ENCODE measurements around the gene ZNF765.
"Not testable (repeated sequence)": the region's sequence is repeated elsewhere in the genome, so short reads cannot be mapped to it uniquely, and the experiment has no call there.

Gene ZNF765

GRCh38 chr19:53388904-53389303, 6.0 kb upstream of the ZNF765 start:
- H3K4me3 Mint-ChIP-seq: no peak overlapping the region
- H3K27me3 Mint-ChIP-seq (ENCODE audit: low read depth, poor library complexity): no peaks in the 10 kb centered on the region
- peaks cover 62% of the 10 kb centered on the region for H3K36me3 Mint-ChIP-seq (ENCODE audit: low read depth)
- no peak overlapping the region for H3K27ac Mint-ChIP-seq
- no peak for DNase-seq
- peaks cover 82% of the 10 kb centered on the region for H3K9me3 Mint-ChIP-seq
- TF ChIP-seq, protein P1, sequence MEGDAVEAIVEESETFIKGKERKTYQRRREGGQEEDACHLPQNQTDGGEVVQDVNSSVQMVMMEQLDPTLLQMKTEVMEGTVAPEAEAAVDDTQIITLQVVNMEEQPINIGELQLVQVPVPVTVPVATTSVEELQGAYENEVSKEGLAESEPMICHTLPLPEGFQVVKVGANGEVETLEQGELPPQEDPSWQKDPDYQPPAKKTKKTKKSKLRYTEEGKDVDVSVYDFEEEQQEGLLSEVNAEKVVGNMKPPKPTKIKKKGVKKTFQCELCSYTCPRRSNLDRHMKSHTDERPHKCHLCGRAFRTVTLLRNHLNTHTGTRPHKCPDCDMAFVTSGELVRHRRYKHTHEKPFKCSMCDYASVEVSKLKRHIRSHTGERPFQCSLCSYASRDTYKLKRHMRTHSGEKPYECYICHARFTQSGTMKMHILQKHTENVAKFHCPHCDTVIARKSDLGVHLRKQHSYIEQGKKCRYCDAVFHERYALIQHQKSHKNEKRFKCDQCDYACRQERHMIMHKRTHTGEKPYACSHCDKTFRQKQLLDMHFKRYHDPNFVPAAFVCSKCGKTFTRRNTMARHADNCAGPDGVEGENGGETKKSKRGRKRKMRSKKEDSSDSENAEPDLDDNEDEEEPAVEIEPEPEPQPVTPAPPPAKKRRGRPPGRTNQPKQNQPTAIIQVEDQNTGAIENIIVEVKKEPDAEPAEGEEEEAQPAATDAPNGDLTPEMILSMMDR (IDR thresholded peaks at IDR 0.05): no peak
- H3K4me1 Mint-ChIP-seq: peaks cover 15% of the 10 kb centered on the region

DNA sequence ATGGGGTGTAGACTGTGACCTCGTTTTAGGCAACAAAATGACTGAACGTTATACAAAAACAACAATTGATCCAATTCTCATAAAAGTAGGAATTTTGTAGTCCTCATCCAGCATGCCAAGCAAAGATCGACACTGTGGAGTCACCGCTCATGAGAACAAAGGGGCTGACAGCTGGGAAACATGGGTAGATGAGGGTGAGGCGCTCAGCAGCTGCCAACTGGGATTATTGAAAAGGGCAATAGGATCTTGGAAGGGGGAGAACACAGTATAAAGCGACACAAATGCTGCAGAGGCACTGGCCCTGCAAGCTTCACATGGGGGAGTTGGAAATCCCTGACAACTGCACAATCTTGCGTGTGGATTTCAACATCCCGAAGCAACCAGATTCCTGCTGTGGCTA, 5.4 kb upstream of the ZNF765 start:
- Mint-ChIP-seq H3K27ac (no peak overlapping the region), H3K4me1 (peaks cover 22% of the 10 kb centered on the region)

GRCh38 chr19:53389978-53390377, 5.0 kb upstream of the ZNF765 start:
- TF ChIP-seq, protein P1 (IDR thresholded peaks at IDR 0.05): no peak
- no peak overlapping the region for H3K27ac Mint-ChIP-seq
- H3K36me3 Mint-ChIP-seq (ENCODE audit: low read depth): peaks cover 52% of the 10 kb centered on the region
- H3K4me3 Mint-ChIP-seq: no peak overlapping the region
- peaks cover 25% of the 10 kb centered on the region for H3K4me1 Mint-ChIP-seq
- H3K9me3 Mint-ChIP-seq: peaks cover 72% of the 10 kb centered on the region
- no peak for DNase-seq
- no peaks in the 10 kb centered on the region for H3K27me3 Mint-ChIP-seq (ENCODE audit: low read depth, poor library complexity)

More for the DNA sequence above, 5.4 kb upstream of the ZNF765 start:
- Mint-ChIP-seq H3K27me3 (ENCODE audit: low read depth, poor library complexity) (no peaks in the 10 kb centered on the region), H3K4me3 (no peak overlapping the region), H3K36me3 (ENCODE audit: low read depth) (peaks cover 56% of the 10 kb centered on the region), H3K9me3 (peaks cover 76% of the 10 kb centered on the region)
- no peak for DNase-seq
- TF ChIP-seq, protein P1 (IDR thresholded peaks at IDR 0.05): no peak

DNA sequence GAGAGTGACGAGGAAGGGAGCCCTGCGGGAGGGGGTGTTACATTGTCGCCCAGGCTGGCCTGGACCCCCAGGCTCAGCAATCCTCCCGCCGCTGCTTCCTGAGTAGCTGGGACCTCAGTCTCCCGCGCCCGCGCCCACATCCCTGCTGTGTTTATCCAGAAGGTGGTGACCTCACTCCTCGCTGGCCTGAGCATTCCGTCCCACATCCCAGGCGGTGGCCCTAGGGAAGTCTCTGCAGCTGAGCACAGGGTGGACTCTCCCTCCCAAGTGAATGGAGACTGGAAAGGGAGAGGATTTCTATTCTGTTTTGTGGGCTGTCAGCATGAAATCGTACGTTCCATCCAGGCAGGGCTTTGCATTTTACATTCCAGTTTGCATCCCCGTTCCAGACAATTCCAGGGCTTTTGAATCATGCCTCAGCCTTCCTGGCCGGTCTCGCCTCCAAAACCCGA, 401 bp upstream of the ZNF765 start:
- H3K4me3 Mint-ChIP-seq: peak overlapping the region; percentile 88
- peaks cover 40% of the 10 kb centered on the region for H3K9me3 Mint-ChIP-seq
- peaks cover 32% of the 10 kb centered on the region for H3K36me3 Mint-ChIP-seq (ENCODE audit: low read depth)
- peak; percentile 60 for DNase-seq
- peak overlapping the region; percentile 98 for H3K27ac Mint-ChIP-seq
- H3K4me1 Mint-ChIP-seq: peaks cover 39% of the 10 kb centered on the region
- H3K27me3 Mint-ChIP-seq (ENCODE audit: low read depth, poor library complexity): no peaks in the 10 kb centered on the region
- TF ChIP-seq, protein P1 (IDR thresholded peaks at IDR 0.05): no peak

DNA sequence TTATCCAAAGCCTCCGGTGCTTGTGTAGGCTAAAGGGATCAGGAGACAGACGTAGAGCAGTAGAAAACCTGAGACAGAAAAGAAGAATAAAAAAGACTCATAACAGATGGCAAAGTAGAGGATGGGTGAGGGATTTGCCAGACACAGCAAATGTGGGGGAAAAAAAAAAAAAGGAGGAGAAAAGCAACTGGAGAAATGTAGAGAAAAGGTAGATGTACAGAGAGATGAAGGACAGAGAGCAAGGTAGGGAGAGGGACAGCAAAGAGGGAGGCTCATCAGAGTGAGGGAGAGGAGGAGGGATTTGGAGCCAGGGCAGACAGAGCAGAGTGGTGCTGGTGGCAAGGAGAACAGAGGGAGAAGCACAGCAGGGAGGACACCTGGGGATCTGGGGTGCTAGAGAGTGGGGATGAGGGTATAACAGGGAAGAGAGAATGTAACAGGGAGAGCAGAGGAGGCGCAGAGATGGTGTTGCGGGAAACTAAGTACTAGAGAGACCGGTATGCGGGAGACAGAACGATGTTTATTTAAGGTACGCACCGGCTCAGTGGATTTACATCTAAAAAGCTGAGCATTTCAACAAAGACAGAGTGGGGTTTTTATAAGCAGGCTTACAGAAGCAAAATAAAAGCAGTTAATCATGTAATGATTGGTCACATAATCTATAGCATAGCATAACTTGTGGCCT, 1.0 kb downstream of the ZNF765 start:
- H3K4me1 Mint-ChIP-seq: peaks cover 45% of the 10 kb centered on the region
- peak overlapping the region; percentile 88 for H3K4me3 Mint-ChIP-seq
- not testable (repeated sequence) for H3K27me3 Mint-ChIP-seq (ENCODE audit: low read depth, poor library complexity); DNase-seq
- peak overlapping the region; percentile 86 for H3K27ac Mint-ChIP-seq
- peaks cover 35% of the 10 kb centered on the region for H3K36me3 Mint-ChIP-seq (ENCODE audit: low read depth)
- peaks cover 38% of the 10 kb centered on the region for H3K9me3 Mint-ChIP-seq

- TF ChIP-seq, protein P1 (IDR thresholded peaks at IDR 0.05): no peak
- Mint-ChIP-seq H3K9me3 (peaks cover 37% of the 10 kb centered on the region), H3K4me1 (peaks cover 45% of the 10 kb centered on the region), H3K4me3 (peak overlapping the region; percentile 88), H3K27ac (no peak overlapping the region), H3K27me3 (ENCODE audit: low read depth, poor library complexity) (no peaks in the 10 kb centered on the region), H3K36me3 (ENCODE audit: low read depth) (peaks cover 38% of the 10 kb centered on the region)
- no peak for DNase-seq
Measured at GRCh38 chr19:53396525-53396868, 1.5 kb downstream of the ZNF765 start.

GRCh38 chr19:53397918-53398317, 3.0 kb downstream of the ZNF765 start:
- Mint-ChIP-seq H3K9me3 (peaks cover 39% of the 10 kb centered on the region), H3K4me1 (peaks cover 38% of the 10 kb centered on the region), H3K36me3 (ENCODE audit: low read depth) (peaks cover 52% of the 10 kb centered on the region)
- DNase-seq; H3K27ac Mint-ChIP-seq; H3K4me3 Mint-ChIP-seq; H3K27me3 Mint-ChIP-seq (ENCODE audit: low read depth, poor library complexity): not testable (repeated sequence)

Data from nephron progenitor cell (in vitro differentiated cells).